Activated T-cell treated with anti-CD3 and anti-CD28 coated beads, Interleukin-2, amount 50 U/mL, for 4 hours (primary cell): Measurements from ENCODE around the gene DENND4B. TPM values are rescaled to one million over a fixed set of nuclear protein-coding genes. Genes with fewer than 3 reads are reported as not detected.
"Not testable (repeated sequence)": the region's sequence is repeated elsewhere in the genome, so short reads cannot be mapped to it uniquely, and the experiment has no call there.

ENCODE experiments used
- ATAC-seq, 2 donors: fragments of 200-7000 bp; cut with Tn5 transposase; one replicate each; pipeline ENCODE4 v1.10.0; 2021
- DNase-seq: peaks from one replicate; pipeline ENCODE4 v3.0.0-alpha.2; 2020
- H3K27me3 Mint-ChIP-seq: one replicate; pipeline ENCODE4 v1.8.0; 2021; ENCODE audit warnings: low read depth, mixed read lengths
- H3K36me3 Mint-ChIP-seq: one replicate; pipeline ENCODE4 v1.8.0; 2022; ENCODE audit warnings: mixed read lengths; ENCODE audit not compliant: insufficient read depth
- H3K4me1 Mint-ChIP-seq: one replicate; pipeline ENCODE4 v1.8.0; 2021; ENCODE audit warnings: low read depth, mixed read lengths
- H3K4me3 Mint-ChIP-seq: one replicate; pipeline ENCODE4 v1.8.0; 2021; ENCODE audit warnings: mild to moderate bottlenecking, moderate library complexity, mixed read lengths
- H3K9me3 Mint-ChIP-seq: one replicate; pipeline ENCODE4 v1.8.0; 2021; ENCODE audit warnings: mixed read lengths
- total RNA-seq, 3 donors: library from RNA; stranded (reverse); gene quantifications; one replicate each; pipeline ENCODE4 v1.2.1, GENCODE V29; 2021

Gene DENND4B
- total RNA-seq = 100 to 1,000 TPM; 110 to 117 (median 115) TPM

GRCh38 chr1:153946622-153947241 is at the start of gene DENND4B:
Gene DENND4B, minus strand, starts transcription at chr1:153946718. Its CDS starts 2,344 bp downstream, at chr1:153944374.
- peak within 1 kb of the TSS; percentile 92 for H3K4me3 Mint-ChIP-seq
- peak; percentile 75 to 79 for ATAC-seq
- peaks cover 36% of the 10 kb centered on the region for H3K4me1 Mint-ChIP-seq
- no peaks in the 10 kb centered on the region for H3K9me3 Mint-ChIP-seq
- DNase-seq = peak; percentile 69
- no peaks in the 10 kb centered on the region for H3K27me3 Mint-ChIP-seq
- peaks cover 33% of the 10 kb centered on the region for H3K36me3 Mint-ChIP-seq

GRCh38 chr1:153995640-153996039 is 49.1 kb upstream of the DENND4B start:
- Mint-ChIP-seq H3K9me3 (no peaks in the 10 kb centered on the region), H3K36me3 (peaks cover 32% of the 10 kb centered on the region), H3K4me1 (peaks cover 23% of the 10 kb centered on the region), H3K4me3 (peak overlapping the region; percentile 25), H3K27me3 (no peaks in the 10 kb centered on the region)
- ATAC-seq (no peak), DNase-seq (no peak)

- no peak for ATAC-seq
- Mint-ChIP-seq H3K27me3 (no peaks in the 10 kb centered on the region), H3K4me1 (peaks cover 26% of the 10 kb centered on the region), H3K4me3 (peak overlapping the region; percentile 25), H3K36me3 (peaks cover 33% of the 10 kb centered on the region), H3K9me3 (no peaks in the 10 kb centered on the region)
- no peak for DNase-seq
Measured at GRCh38 chr1:153995202-153995601, 48.7 kb upstream of the DENND4B start.

- no peak for ATAC-seq
- DNase-seq = no peak
- peaks cover 36% of the 10 kb centered on the region for H3K4me1 Mint-ChIP-seq
- peak overlapping the region; percentile 97 for H3K4me3 Mint-ChIP-seq
- no peaks in the 10 kb centered on the region for H3K9me3 Mint-ChIP-seq
- peaks cover 33% of the 10 kb centered on the region for H3K36me3 Mint-ChIP-seq
- no peaks in the 10 kb centered on the region for H3K27me3 Mint-ChIP-seq
Measured at GRCh38 chr1:153991806-153992205, 45.3 kb upstream of the DENND4B start.

GRCh38 chr1:153991151-153991630 is 44.7 kb upstream of the DENND4B start:
- DNase-seq (no peak), ATAC-seq (no peak)
- Mint-ChIP-seq H3K4me1 (peaks cover 41% of the 10 kb centered on the region), H3K4me3 (peak overlapping the region; percentile 97), H3K9me3 (no peaks in the 10 kb centered on the region), H3K27me3 (peaks cover 3% of the 10 kb centered on the region), H3K36me3 (peaks cover 33% of the 10 kb centered on the region)

- DNase-seq (peak; percentile 80), ATAC-seq (peak; percentile 88 to 89)
- Mint-ChIP-seq H3K27me3 (peaks cover 7% of the 10 kb centered on the region), H3K4me1 (peaks cover 45% of the 10 kb centered on the region), H3K4me3 (peak within 1 kb of the TSS; percentile 97), H3K9me3 (no peaks in the 10 kb centered on the region), H3K36me3 (peaks cover 31% of the 10 kb centered on the region)
Measured at GRCh38 chr1:153990468-153991150, 44.1 kb upstream of the DENND4B start, which contains the start of gene RPS27. Gene RPS27, plus strand, starts transcription at chr1:153990762. Its CDS starts 35 bp downstream, at chr1:153990797.

GRCh38 chr1:153987621-153988020 is 41.1 kb upstream of the DENND4B start:
- peaks cover 18% of the 10 kb centered on the region for H3K36me3 Mint-ChIP-seq
- no peak for ATAC-seq
- peaks cover 7% of the 10 kb centered on the region for H3K27me3 Mint-ChIP-seq
- peaks cover 47% of the 10 kb centered on the region for H3K4me1 Mint-ChIP-seq
- no peak overlapping the region for H3K4me3 Mint-ChIP-seq
- DNase-seq = no peak
- no peaks in the 10 kb centered on the region for H3K9me3 Mint-ChIP-seq

GRCh38 chr1:153985941-153986761 is 39.6 kb upstream of the DENND4B start, which contains the start of gene RAB13:
Gene RAB13, minus strand, starts transcription at chr1:153986339. Its CDS starts 103 bp downstream, at chr1:153986236.
- ATAC-seq (no peak), DNase-seq (no peak)
- Mint-ChIP-seq H3K27me3 (peaks cover 7% of the 10 kb centered on the region), H3K36me3 (peaks cover 5% of the 10 kb centered on the region), H3K4me1 (peaks cover 34% of the 10 kb centered on the region), H3K9me3 (no peaks in the 10 kb centered on the region), H3K4me3 (peak within 1 kb of the TSS; percentile 78)

GRCh38 chr1:153985341-153985912 is 38.9 kb upstream of the DENND4B start:
- no peaks in the 10 kb centered on the region for H3K36me3 Mint-ChIP-seq
- ATAC-seq = peak; percentile 78 to 83
- H3K27me3 Mint-ChIP-seq = peaks cover 7% of the 10 kb centered on the region
- peak overlapping the region; percentile 78 for H3K4me3 Mint-ChIP-seq
- H3K9me3 Mint-ChIP-seq = no peaks in the 10 kb centered on the region
- peak; percentile 51 for DNase-seq
- peaks cover 33% of the 10 kb centered on the region for H3K4me1 Mint-ChIP-seq

GRCh38 chr1:153984123-153984894 is 37.8 kb upstream of the DENND4B start:
- DNase-seq = no peak
- ATAC-seq = no peak
- H3K4me1 Mint-ChIP-seq = peaks cover 27% of the 10 kb centered on the region
- H3K27me3 Mint-ChIP-seq = peaks cover 7% of the 10 kb centered on the region
- H3K9me3 Mint-ChIP-seq = no peaks in the 10 kb centered on the region
- no peaks in the 10 kb centered on the region for H3K36me3 Mint-ChIP-seq
- no peak overlapping the region for H3K4me3 Mint-ChIP-seq

- not testable (repeated sequence) for DNase-seq
Measured at GRCh38 chr1:153981735-153982134, 35.2 kb upstream of the DENND4B start.

GRCh38 chr1:153979091-153979490 is 32.6 kb upstream of the DENND4B start:
- DNase-seq, H3K9me3 Mint-ChIP-seq, ATAC-seq, H3K27me3 Mint-ChIP-seq: not testable (repeated sequence)
- H3K36me3 Mint-ChIP-seq = peaks cover 13% of the 10 kb centered on the region
- H3K4me3 Mint-ChIP-seq = peak overlapping the region; percentile 97
- peaks cover 27% of the 10 kb centered on the region for H3K4me1 Mint-ChIP-seq

More at GRCh38 chr1:153981735-153982134, 35.2 kb upstream of the DENND4B start:
- H3K27me3 Mint-ChIP-seq, H3K9me3 Mint-ChIP-seq, H3K36me3 Mint-ChIP-seq, ATAC-seq, H3K4me3 Mint-ChIP-seq: not testable (repeated sequence)
- H3K4me1 Mint-ChIP-seq = peaks cover 32% of the 10 kb centered on the region

GRCh38 chr1:153978274-153978909 is 31.9 kb upstream of the DENND4B start:
- Mint-ChIP-seq H3K36me3 (peaks cover 18% of the 10 kb centered on the region), H3K4me1 (peaks cover 28% of the 10 kb centered on the region), H3K9me3 (no peaks in the 10 kb centered on the region), H3K4me3 (peak overlapping the region; percentile 97), H3K27me3 (no peaks in the 10 kb centered on the region)
- DNase-seq (no peak), ATAC-seq (no peak)
